Choroid plexus epithelial cell (primary cell): ENCODE data around the gene KCTD17.
A peak's percentile ranks its signal among the peaks of the same experiment; 100 is the strongest.

Experiments used
- DNase-seq: peaks from one replicate; pipeline ENCODE4 v3.0.0-alpha.2; 2010; ENCODE audit warnings: low read depth
- H3K4me3 ChIP-seq: 2 replicates; pipeline ENCODE4 v1.5.1; 2011; ENCODE audit warnings: low read depth, mild to moderate bottlenecking, control low read depth, low read length, moderate library complexity
- TF ChIP-seq, protein P1 (sequence below): conservative IDR thresholded peaks from 2 replicates; pipeline ENCODE4 v1.5.1; 2011; ENCODE audit warnings: low read depth, mild to moderate bottlenecking, control low read depth, inconsistent platforms, low read length, moderate library complexity

Gene KCTD17

DNA sequence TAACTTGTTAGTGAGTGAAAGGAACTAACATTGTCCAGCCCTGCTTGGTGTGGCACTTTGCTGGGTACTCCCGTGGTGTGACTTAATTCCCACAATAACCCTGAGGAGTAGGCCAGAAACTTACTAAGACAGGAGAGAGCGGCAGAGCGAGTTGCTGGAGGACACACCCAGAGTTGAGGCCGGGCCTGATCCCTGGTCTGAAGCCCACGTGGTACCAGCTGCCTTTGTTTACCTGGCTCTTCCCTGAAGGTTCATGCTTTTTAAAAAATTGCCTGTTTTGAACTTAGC, 31.4 kb upstream of the KCTD17 start:
- TF ChIP-seq, protein P1, sequence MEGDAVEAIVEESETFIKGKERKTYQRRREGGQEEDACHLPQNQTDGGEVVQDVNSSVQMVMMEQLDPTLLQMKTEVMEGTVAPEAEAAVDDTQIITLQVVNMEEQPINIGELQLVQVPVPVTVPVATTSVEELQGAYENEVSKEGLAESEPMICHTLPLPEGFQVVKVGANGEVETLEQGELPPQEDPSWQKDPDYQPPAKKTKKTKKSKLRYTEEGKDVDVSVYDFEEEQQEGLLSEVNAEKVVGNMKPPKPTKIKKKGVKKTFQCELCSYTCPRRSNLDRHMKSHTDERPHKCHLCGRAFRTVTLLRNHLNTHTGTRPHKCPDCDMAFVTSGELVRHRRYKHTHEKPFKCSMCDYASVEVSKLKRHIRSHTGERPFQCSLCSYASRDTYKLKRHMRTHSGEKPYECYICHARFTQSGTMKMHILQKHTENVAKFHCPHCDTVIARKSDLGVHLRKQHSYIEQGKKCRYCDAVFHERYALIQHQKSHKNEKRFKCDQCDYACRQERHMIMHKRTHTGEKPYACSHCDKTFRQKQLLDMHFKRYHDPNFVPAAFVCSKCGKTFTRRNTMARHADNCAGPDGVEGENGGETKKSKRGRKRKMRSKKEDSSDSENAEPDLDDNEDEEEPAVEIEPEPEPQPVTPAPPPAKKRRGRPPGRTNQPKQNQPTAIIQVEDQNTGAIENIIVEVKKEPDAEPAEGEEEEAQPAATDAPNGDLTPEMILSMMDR: no peak
- peak overlapping the region; percentile 85 for H3K4me3 ChIP-seq
- peak; percentile 66 for DNase-seq

DNA sequence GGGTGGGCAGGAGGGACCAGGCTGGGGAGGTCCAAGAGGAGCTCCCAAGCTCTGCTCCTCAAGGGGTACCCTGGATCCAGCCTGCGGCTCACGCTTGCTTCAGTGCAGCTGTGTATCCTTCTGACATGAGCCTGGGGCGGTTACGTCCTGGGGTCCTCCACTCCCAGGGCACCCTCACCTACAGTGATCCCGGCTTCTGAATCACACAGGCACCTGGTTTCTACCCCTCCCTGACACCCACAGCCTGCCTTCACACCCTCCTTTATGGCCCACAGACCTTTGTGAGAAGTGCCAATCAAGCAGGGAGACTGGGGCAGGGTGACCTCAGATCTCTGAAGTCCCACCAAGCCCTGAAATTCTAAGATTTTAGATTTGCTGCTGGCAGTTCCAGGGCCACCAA, 30.5 kb upstream of the KCTD17 start:
- no peak for DNase-seq
- no peak overlapping the region for H3K4me3 ChIP-seq
- TF ChIP-seq, protein P1: no peak

DNA sequence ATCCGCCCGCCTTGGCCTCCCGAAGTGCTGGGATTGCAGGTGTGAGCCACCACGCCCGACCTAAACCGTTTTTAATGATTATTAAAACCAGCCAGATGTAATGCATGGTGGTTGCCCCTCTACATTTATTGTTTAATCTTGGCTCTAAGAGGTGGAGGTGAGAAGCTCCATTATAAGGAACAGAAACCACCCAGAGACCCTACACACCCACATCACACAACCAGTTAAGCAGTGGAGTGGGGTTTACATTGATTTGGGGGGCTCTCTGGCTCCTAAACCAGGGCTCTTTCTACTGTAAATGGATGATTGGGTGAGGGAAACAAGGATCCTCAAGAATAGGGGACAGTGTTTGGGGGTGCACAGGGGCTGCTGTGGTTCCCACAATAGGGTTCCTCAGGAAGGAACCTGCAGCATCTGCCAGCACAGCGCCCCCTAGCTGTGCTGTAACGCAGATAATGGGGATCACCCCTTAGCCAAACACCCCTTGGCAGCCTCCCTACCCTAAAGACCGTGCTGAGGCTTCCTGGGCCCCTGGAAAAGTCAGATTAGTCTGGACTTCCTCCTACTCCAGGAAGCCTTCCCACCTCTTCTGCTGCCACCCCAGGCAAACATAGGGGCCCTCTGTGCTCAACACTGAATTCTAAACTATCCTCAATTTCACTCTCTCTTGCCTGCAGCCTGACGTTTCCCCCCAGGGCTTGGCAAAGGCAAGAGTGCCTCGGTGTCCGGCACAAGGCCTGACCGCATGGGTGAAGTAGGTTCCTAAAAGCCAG, 29.6 kb upstream of the KCTD17 start:
- no peak overlapping the region for H3K4me3 ChIP-seq
- TF ChIP-seq, protein P1: peak; percentile 83
- DNase-seq: peak; percentile 64

DNA sequence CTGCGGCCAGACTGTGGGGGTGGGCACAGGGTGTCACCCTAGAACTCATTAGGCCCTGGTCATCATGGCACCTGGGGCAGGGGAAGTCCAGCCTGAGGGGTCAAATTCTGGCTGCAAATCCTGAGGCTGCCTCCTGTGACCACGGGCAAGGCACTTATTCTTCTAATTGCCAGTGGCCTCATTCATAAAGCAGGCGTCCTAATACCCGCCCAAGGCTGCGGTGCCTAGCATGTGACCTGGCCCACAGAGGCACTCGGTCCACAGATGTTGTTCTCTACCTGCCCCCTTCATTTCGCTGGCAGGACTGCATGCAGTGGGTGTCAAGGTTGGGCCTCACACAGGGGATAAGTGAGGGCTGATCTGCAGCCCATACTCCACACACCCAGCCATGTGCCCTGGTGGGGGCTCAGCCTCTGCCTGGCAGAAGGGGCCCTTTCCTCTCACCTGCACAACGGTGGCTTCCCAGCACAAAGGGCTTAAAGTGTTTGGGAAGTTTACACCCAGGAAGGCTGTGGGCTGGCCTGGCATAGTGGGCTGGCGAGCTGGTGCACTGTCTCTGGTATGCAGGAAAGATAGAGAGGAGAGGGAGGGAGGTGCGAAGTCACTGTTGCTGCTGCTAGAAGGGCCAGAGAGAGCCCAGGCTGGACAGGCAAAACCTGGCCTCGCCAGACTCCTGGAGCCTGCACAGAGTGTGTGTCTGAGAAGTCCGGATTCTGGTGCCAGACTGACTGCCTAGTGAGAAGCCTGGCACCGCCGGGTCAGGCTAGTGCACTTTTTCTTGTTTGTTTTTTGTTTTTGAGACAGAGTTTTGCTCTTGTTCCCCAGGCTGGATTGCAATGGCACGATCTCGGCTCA, 28.8 kb upstream of the KCTD17 start:
- TF ChIP-seq, protein P1: no peak
- no peak overlapping the region for H3K4me3 ChIP-seq
- DNase-seq: no peak

DNA sequence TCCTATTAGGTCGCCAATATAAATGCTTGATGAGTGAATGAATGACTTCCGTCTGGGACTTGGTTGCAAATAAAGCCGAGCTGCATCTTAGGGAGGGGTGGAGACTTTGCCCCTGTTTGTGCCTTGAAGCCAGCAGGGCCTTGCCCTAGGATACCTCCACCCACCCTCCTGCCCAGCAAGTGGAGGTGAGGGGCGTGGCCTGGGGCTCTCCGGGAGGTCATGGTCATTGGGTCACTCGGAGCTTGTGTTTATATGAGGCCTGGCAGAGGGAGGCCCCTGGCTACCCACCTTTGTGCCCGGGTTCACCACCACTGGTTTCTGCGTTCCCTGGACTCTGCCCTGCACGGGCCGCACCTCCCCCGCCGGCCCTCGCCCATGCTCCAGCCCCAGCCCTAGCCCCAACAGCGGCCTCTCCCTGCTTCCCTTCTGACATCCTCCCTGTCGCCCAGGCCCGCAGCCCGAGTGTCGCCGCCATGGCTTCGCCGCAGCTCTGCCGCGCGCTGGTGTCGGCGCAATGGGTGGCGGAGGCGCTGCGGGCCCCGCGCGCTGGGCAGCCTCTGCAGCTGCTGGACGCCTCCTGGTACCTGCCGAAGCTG, 27.7 kb upstream of the KCTD17 start:
- no peak overlapping the region for H3K4me3 ChIP-seq
- TF ChIP-seq, protein P1: no peak
- DNase-seq: no peak

DNA sequence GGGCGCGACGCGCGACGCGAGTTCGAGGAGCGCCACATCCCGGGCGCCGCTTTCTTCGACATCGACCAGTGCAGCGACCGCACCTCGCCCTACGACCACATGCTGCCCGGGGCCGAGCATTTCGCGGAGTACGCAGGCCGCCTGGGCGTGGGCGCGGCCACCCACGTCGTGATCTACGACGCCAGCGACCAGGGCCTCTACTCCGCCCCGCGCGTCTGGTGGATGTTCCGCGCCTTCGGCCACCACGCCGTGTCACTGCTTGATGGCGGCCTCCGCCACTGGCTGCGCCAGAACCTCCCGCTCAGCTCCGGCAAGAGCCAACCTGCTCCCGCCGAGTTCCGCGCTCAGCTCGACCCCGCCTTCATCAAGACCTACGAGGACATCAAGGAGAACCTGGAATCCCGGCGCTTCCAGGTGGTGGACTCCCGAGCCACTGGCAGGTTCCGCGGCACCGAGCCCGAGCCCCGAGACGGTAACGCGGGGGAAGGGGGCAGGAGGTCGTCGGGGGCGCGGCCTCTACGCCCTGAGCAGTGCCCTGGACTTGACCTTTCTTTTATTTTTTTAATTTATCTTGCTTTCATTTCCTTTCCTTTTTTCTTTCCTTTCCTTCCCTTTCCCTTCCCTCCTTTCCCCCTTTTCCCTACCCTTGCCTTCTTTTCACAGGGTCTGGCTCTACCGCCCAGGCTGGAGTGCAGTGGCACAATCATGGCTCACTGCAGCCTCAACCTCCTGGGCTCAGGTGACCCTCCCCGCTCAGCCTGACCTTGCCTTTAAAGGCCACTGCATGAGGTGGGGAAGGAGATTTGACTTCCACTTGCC, 27.0 kb upstream of the KCTD17 start:
- TF ChIP-seq, protein P1: no peak
- DNase-seq: no peak
- H3K4me3 ChIP-seq: no peak overlapping the region
